GM23338 (cell line): ENCODE results near the gene GNAI2. TPM values are rescaled to one million over a fixed set of nuclear protein-coding genes. Genes with fewer than 3 reads are reported as not detected.

ENCODE experiments used
- ATAC-seq: fragments of 200-7000 bp; cut with Tn5 transposase; 3 replicates; pipeline ENCODE4 v1.9.1; 2020
- DNase-seq: peaks from one replicate; pipeline ENCODE4 v3.0.0-alpha.2; 2015; ENCODE audit warnings: low spot score
- H2AFZ ChIP-seq: fragments of 200-600 bp; sonication (generic); 2 replicates; pipeline ENCODE4 v1.8.0; 2016; ENCODE audit warnings: antibody characterized with exemption, mild to moderate bottlenecking, moderate library complexity
- H3F3A ChIP-seq: fragments of 200-600 bp; sonication (generic); replicated peaks from 2 replicates; pipeline ENCODE4 v1.8.0; 2017; ENCODE audit warnings: antibody characterized with exemption, mixed run types, low read depth
- H3K27ac ChIP-seq: fragments of 200-600 bp; sonication (generic); 2 replicates; pipeline ENCODE4 v1.6.1; 2016; ENCODE audit warnings: low read depth
- H3K27me3 ChIP-seq: fragments of 200-600 bp; sonication (generic); 2 replicates; pipeline ENCODE4 v1.8.0; 2016; ENCODE audit warnings: mild to moderate bottlenecking, mixed run types, moderate library complexity; ENCODE audit not compliant: insufficient read depth
- H3K36me3 ChIP-seq: fragments of 200-600 bp; sonication (generic); 2 replicates; pipeline ENCODE4 v1.8.0; 2016; ENCODE audit warnings: mild to moderate bottlenecking; ENCODE audit not compliant: insufficient read depth
- H3K4me1 ChIP-seq: fragments of 200-600 bp; sonication (generic); 2 replicates; pipeline ENCODE4 v1.8.0; 2016; ENCODE audit warnings: mild to moderate bottlenecking, moderate library complexity; ENCODE audit not compliant: insufficient read depth
- H3K4me2 ChIP-seq: fragments of 200-600 bp; sonication (generic); 2 replicates; pipeline ENCODE4 v1.7.1; 2017; ENCODE audit warnings: mixed run types
- H3K4me3 ChIP-seq: fragments of 200-600 bp; sonication (generic); 2 replicates; pipeline ENCODE4 v1.6.1; 2016; ENCODE audit warnings: mixed run types
- H3K79me2 ChIP-seq: fragments of 200-600 bp; sonication (generic); replicated peaks from 2 replicates; pipeline ENCODE4 v1.8.0; 2017; ENCODE audit warnings: mild to moderate bottlenecking; ENCODE audit not compliant: insufficient read depth
- H3K9me2 ChIP-seq: fragments of 200-600 bp; sonication (generic); 2 replicates; pipeline ENCODE4 v1.8.0; 2017; ENCODE audit not compliant: insufficient read depth
- H4K20me1 ChIP-seq: fragments of 200-600 bp; sonication (generic); replicated peaks from 2 replicates; pipeline ENCODE4 v1.8.0; 2017; ENCODE audit warnings: mild to moderate bottlenecking; ENCODE audit not compliant: insufficient read depth
- H3K27ac Mint-ChIP-seq: 2 replicates; pipeline ENCODE4 v1.8.0; 2020; ENCODE audit warnings: inconsistent platforms, mild to moderate bottlenecking, moderate library complexity, mixed read lengths
- H3K27me3 Mint-ChIP-seq: 3 replicates; pipeline ENCODE4 v1.8.0; 2022; ENCODE audit warnings: low read depth, mild to moderate bottlenecking, moderate library complexity, mixed read lengths, inconsistent platforms; ENCODE audit not compliant: insufficient read depth, poor library complexity
- H3K36me3 Mint-ChIP-seq: 3 replicates; pipeline ENCODE4 v1.8.0; 2021; ENCODE audit warnings: low read depth, mild to moderate bottlenecking, inconsistent platforms, moderate library complexity, mixed read lengths
- H3K4me1 Mint-ChIP-seq: 3 replicates; pipeline ENCODE4 v1.8.0; 2020; ENCODE audit warnings: mild to moderate bottlenecking, inconsistent platforms, mixed read lengths
- H3K4me3 Mint-ChIP-seq: 3 replicates; pipeline ENCODE4 v1.8.0; 2021; ENCODE audit warnings: moderate library complexity, mild to moderate bottlenecking, inconsistent platforms, mixed read lengths
- H3K9me3 Mint-ChIP-seq: 3 replicates; pipeline ENCODE4 v1.8.0; 2020; ENCODE audit warnings: moderate library complexity, mild to moderate bottlenecking, inconsistent platforms, mixed read lengths
- CREB1 ChIP-seq: fragments of 250-450 bp; sonication (Bioruptor Pico); IDR thresholded peaks from 2 replicates; pipeline ENCODE4 v1.5.0; 2020; ENCODE audit warnings: low read depth, mild to moderate bottlenecking, moderate library complexity
- EZH2 ChIP-seq: fragments of 200-600 bp; sonication (generic); IDR thresholded peaks from one replicate; pipeline ENCODE4 v1.8.0; 2017; ENCODE audit warnings: antibody characterized with exemption, mild to moderate bottlenecking, low read depth; ENCODE audit not compliant: unreplicated experiment
- JUNB ChIP-seq: IDR thresholded peaks from one replicate; pipeline ENCODE4 v1.6.1; 2016; ENCODE audit warnings: antibody characterized with exemption; ENCODE audit not compliant: unreplicated experiment
- POLR2AphosphoS5 ChIP-seq: IDR thresholded peaks from 2 replicates; pipeline ENCODE4 v1.6.1; 2016; ENCODE audit warnings: antibody characterized with exemption, low read depth
- REST ChIP-seq: IDR thresholded peaks from one replicate; pipeline ENCODE4 v1.6.1; 2018; ENCODE audit warnings: antibody characterized with exemption; ENCODE audit not compliant: unreplicated experiment
- ZNF331 ChIP-seq: fragments of 250-450 bp; sonication (Bioruptor Pico); IDR thresholded peaks from 2 replicates; pipeline ENCODE4 v1.5.0; 2020; ENCODE audit warnings: low read depth, mild to moderate bottlenecking, moderate library complexity
- polyA plus RNA-seq: library from polyadenylated mRNA; unstranded; fragments of >200 nt; fragmentation: Nextera tagmentation; extraction: Ambion mirVana; gene quantifications from 2 replicates; pipeline ENCODE4 v1.2.1, GENCODE V29; 2016
- total RNA-seq: library from RNA; depleted of rRNA; stranded (reverse); fragments of >200 nt; shearing (Covaris generic); gene quantifications from 2 replicates; pipeline ENCODE4 v1.2.3, GENCODE V29; 2014
- TF ChIP-seq, protein P1 (sequence below): fragments of 250-450 bp; sonication (Bioruptor Pico); IDR thresholded peaks from 2 replicates; pipeline ENCODE4 v1.5.0; 2020; ENCODE audit warnings: mild to moderate bottlenecking, moderate library complexity
- TF ChIP-seq, protein P2 (sequence below): IDR thresholded peaks from 2 replicates; pipeline ENCODE4 v1.6.1; 2016; ENCODE audit warnings: antibody characterized with exemption
- TF ChIP-seq, protein P3 (sequence below), 2 experiments: fragments of 200-600 bp in 1 of 2; sonication (generic) in 1 of 2; conservative IDR thresholded peaks; 2 replicates each; pipeline versions ENCODE4 v1.5.1 to v1.6.1; 2016 to 2017; ENCODE audit warnings: antibody characterized with exemption in 2 of 2, low read depth in 2 of 2, mild to moderate bottlenecking in 2 of 2, moderate library complexity in 1 of 2

GNAI2 gene
- total and polyA plus RNA-seq, 2 experiments from 2014 or later = 138 to 153 TPM

DNA sequence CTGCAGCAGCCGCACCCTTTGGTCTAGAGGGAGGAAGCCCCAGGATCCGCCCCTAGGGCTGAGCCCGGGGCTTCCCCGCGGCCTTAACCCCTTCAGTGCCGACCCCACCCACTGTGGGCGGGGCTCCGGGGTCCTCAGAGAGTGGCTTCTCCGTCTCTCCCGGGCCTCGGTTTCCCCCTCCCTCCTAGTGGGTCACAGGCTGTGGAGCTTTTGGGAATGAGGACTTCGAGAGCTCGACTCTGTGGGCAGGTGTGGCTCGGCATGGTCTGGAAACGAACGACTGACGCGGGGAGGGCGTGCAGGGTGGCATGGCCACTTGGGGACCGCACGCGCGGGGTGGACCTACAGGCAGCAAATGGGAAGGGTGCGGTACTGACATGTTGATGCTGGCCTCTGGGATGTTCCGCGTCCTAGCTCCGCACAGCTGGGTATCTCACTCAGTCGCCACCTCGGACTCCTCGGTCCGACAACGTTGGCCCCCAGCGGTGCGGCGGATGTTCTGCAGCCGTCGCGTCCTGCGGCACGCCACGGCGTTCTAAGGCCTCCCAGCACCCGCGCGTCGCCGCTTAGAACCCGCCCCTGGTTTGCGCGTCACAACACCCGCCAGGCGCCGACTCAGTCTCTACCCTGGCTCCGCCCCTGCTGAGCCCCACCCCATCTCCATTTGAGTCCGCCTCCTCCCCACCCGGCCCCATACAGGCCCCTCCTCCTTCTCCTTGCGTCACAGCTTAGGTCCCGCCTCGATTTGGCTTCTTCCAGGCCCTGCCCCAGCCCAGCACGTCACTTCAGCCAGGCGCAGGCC, 63.0 kb downstream of the GNAI2 start, which contains the start of the genes HYAL3 and NAA80:
HYAL3 (minus strand) TSS at position 570 of the 802 bp plus-strand sequence. CDS start 3,803 bp downstream, outside the sequence.
NAA80 (minus strand) TSS at position 570 of the 802 bp plus-strand sequence. CDS start 1,942 bp downstream, outside the sequence.
- DNase-seq (peak; percentile 99), ATAC-seq (peak; percentile 69)
- H3K4me3 ChIP-seq = peak within 1 kb of the TSS; percentile 97
- no peaks in the 10 kb centered on the region for H4K20me1 ChIP-seq
- H3F3A ChIP-seq = peaks cover 17% of the 10 kb centered on the region
- Mint-ChIP-seq H3K27me3 (peaks cover 22% of the 10 kb centered on the region), H3K27ac (peak within 1 kb of the TSS; percentile 98), H3K4me3 (peak within 1 kb of the TSS; percentile 98), H3K9me3 (no peaks in the 10 kb centered on the region; the same call in 2 of the 3 replicates), H3K36me3 (no peaks in the 10 kb centered on the region), H3K4me1 (peaks cover 22% of the 10 kb centered on the region)
- H3K79me2 ChIP-seq = no peaks in the 10 kb centered on the region
- TF ChIP-seq ZNF331 (CRISPR knock-in tag) = no peak
- TF ChIP-seq JUNB = no peak
- peak; percentile 88 for TF ChIP-seq POLR2AphosphoS5
- TF ChIP-seq EZH2 = no peak
- TF ChIP-seq, protein P1, sequence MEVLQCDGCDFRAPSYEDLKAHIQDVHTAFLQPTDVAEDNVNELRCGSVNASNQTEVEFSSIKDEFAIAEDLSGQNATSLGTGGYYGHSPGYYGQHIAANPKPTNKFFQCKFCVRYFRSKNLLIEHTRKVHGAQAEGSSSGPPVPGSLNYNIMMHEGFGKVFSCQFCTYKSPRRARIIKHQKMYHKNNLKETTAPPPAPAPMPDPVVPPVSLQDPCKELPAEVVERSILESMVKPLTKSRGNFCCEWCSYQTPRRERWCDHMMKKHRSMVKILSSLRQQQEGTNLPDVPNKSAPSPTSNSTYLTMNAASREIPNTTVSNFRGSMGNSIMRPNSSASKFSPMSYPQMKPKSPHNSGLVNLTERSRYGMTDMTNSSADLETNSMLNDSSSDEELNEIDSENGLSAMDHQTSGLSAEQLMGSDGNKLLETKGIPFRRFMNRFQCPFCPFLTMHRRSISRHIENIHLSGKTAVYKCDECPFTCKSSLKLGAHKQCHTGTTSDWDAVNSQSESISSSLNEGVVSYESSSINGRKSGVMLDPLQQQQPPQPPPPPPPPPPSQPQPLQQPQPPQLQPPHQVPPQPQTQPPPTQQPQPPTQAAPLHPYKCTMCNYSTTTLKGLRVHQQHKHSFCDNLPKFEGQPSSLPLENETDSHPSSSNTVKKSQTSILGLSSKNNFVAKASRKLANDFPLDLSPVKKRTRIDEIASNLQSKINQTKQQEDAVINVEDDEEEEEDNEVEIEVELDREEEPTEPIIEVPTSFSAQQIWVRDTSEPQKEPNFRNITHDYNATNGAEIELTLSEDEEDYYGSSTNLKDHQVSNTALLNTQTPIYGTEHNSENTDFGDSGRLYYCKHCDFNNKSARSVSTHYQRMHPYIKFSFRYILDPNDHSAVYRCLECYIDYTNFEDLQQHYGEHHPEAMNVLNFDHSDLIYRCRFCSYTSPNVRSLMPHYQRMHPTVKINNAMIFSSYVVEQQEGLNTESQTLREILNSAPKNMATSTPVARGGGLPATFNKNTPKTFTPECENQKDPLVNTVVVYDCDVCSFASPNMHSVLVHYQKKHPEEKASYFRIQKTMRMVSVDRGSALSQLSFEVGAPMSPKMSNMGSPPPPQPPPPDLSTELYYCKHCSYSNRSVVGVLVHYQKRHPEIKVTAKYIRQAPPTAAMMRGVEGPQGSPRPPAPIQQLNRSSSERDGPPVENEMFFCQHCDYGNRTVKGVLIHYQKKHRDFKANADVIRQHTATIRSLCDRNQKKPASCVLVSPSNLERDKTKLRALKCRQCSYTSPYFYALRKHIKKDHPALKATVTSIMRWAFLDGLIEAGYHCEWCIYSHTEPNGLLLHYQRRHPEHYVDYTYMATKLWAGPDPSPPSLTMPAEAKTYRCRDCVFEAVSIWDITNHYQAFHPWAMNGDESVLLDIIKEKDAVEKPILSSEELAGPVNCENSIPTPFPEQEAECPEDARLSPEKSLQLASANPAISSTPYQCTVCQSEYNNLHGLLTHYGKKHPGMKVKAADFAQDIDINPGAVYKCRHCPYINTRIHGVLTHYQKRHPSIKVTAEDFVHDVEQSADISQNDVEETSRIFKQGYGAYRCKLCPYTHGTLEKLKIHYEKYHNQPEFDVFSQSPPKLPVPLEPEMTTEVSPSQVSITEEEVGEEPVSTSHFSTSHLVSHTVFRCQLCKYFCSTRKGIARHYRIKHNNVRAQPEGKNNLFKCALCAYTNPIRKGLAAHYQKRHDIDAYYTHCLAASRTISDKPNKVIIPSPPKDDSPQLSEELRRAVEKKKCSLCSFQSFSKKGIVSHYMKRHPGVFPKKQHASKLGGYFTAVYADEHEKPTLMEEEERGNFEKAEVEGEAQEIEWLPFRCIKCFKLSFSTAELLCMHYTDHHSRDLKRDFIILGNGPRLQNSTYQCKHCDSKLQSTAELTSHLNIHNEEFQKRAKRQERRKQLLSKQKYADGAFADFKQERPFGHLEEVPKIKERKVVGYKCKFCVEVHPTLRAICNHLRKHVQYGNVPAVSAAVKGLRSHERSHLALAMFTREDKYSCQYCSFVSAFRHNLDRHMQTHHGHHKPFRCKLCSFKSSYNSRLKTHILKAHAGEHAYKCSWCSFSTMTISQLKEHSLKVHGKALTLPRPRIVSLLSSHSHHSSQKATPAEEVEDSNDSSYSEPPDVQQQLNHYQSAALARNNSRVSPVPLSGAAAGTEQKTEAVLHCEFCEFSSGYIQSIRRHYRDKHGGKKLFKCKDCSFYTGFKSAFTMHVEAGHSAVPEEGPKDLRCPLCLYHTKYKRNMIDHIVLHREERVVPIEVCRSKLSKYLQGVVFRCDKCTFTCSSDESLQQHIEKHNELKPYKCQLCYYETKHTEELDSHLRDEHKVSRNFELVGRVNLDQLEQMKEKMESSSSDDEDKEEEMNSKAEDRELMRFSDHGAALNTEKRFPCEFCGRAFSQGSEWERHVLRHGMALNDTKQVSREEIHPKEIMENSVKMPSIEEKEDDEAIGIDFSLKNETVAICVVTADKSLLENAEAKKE (CRISPR knock-in tag) = no peak
- TF ChIP-seq, protein P2, sequence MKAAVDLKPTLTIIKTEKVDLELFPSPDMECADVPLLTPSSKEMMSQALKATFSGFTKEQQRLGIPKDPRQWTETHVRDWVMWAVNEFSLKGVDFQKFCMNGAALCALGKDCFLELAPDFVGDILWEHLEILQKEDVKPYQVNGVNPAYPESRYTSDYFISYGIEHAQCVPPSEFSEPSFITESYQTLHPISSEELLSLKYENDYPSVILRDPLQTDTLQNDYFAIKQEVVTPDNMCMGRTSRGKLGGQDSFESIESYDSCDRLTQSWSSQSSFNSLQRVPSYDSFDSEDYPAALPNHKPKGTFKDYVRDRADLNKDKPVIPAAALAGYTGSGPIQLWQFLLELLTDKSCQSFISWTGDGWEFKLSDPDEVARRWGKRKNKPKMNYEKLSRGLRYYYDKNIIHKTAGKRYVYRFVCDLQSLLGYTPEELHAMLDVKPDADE = no peak
- no peak for TF ChIP-seq REST
- TF ChIP-seq, protein P3, sequence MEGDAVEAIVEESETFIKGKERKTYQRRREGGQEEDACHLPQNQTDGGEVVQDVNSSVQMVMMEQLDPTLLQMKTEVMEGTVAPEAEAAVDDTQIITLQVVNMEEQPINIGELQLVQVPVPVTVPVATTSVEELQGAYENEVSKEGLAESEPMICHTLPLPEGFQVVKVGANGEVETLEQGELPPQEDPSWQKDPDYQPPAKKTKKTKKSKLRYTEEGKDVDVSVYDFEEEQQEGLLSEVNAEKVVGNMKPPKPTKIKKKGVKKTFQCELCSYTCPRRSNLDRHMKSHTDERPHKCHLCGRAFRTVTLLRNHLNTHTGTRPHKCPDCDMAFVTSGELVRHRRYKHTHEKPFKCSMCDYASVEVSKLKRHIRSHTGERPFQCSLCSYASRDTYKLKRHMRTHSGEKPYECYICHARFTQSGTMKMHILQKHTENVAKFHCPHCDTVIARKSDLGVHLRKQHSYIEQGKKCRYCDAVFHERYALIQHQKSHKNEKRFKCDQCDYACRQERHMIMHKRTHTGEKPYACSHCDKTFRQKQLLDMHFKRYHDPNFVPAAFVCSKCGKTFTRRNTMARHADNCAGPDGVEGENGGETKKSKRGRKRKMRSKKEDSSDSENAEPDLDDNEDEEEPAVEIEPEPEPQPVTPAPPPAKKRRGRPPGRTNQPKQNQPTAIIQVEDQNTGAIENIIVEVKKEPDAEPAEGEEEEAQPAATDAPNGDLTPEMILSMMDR (conservative IDR thresholded peaks at IDR 0.05; ENCODE audit: low read depth in 2 of 2) = peak in 1 of 2 experiments; percentile 22; a peak in 1 of 4 replicates
- peak; percentile 84 for TF ChIP-seq CREB1
- no peaks in the 10 kb centered on the region for H3K27me3 ChIP-seq
- H3K27ac ChIP-seq = peak within 1 kb of the TSS; percentile 79; the same call in 1 of the 2 replicates
- peaks cover 25% of the 10 kb centered on the region for H3K4me1 ChIP-seq
- H3K36me3 ChIP-seq = no peaks in the 10 kb centered on the region
- peak within 1 kb of the TSS; percentile 97 for H3K4me2 ChIP-seq
- H2AFZ ChIP-seq = peak within 1 kb of the TSS; percentile 100
- H3K9me2 ChIP-seq = no peaks in the 10 kb centered on the region
